ENCODE results near the gene ALCAM. TPM values are rescaled to one million over a fixed set of nuclear protein-coding genes. Genes with fewer than 3 reads are reported as not detected.

The ALCAM gene
- total RNA-seq, 4 donors from 2014 or later = 8.0 to 98.4 (median 11.4) TPM

- no peak for TF ChIP-seq CTCF (IDR thresholded peaks at IDR 0.05)
- ATAC-seq (ENCODE audit: low FRiP score) (no peak), DNase-seq (ENCODE audit: low spot score) (no peak)
Observed at GRCh38 chr3:105529456-105529855, 162.7 kb downstream of the ALCAM start.

GRCh38 chr3:105532251-105532650 lies 165.5 kb downstream of the ALCAM start:
- TF ChIP-seq CTCF (IDR thresholded peaks at IDR 0.05) = no peak
- ATAC-seq (ENCODE audit: low FRiP score) (no peak), DNase-seq (ENCODE audit: low spot score) (no peak)

- DNase-seq (ENCODE audit: low spot score) = no peak
- no peak for TF ChIP-seq CTCF (IDR thresholded peaks at IDR 0.05)
- no peak for ATAC-seq (ENCODE audit: low FRiP score)
Observed at GRCh38 chr3:105533960-105534359, 167.3 kb downstream of the ALCAM start.

- no peak for ATAC-seq (ENCODE audit: low FRiP score)
- DNase-seq (ENCODE audit: low spot score) = no peak
- no peak for TF ChIP-seq CTCF (IDR thresholded peaks at IDR 0.05)
Observed at GRCh38 chr3:105534491-105534890, 167.8 kb downstream of the ALCAM start.

GRCh38 chr3:105537371-105538080 lies 170.8 kb downstream of the ALCAM start:
- TF ChIP-seq CTCF (IDR thresholded peaks at IDR 0.05) = no peak
- ATAC-seq (ENCODE audit: low FRiP score) = no peak
- no peak for DNase-seq (ENCODE audit: low spot score)

- TF ChIP-seq CTCF (IDR thresholded peaks at IDR 0.05) = no peak
Observed at GRCh38 chr3:105538483-105538882, 171.8 kb downstream of the ALCAM start.

GRCh38 chr3:105539897-105540296 lies 173.2 kb downstream of the ALCAM start:
- ATAC-seq (ENCODE audit: low FRiP score) (no peak), DNase-seq (ENCODE audit: low spot score) (no peak)
- no peak for TF ChIP-seq CTCF (IDR thresholded peaks at IDR 0.05)

More at GRCh38 chr3:105538483-105538882, 171.8 kb downstream of the ALCAM start:
- ATAC-seq (ENCODE audit: low FRiP score) (no peak), DNase-seq (ENCODE audit: low spot score) (no peak)
